GM18508 (cell line): ENCODE measurements around the gene FABP1.

ENCODE experiments used
- ATAC-seq: cut with Tn5 transposase; IDR thresholded peaks from one replicate; pipeline ENCODE4 v1.9.1; 2021; ENCODE audit warnings: moderate number of reproducible peaks; ENCODE audit not compliant: insufficient read depth, unreplicated experiment

Gene FABP1

GRCh38 chr2:88139203-88139702 is 11.4 kb upstream of the FABP1 start:
- no peak for ATAC-seq

- ATAC-seq: no peak
Measured at GRCh38 chr2:88137833-88138232, 10.0 kb upstream of the FABP1 start.

GRCh38 chr2:88136817-88137216 is 9.0 kb upstream of the FABP1 start:
- no peak for ATAC-seq

GRCh38 chr2:88133875-88134274 is 6.0 kb upstream of the FABP1 start:
- ATAC-seq: no peak

GRCh38 chr2:88131999-88132368 is 4.1 kb upstream of the FABP1 start:
- ATAC-seq: no peak

- ATAC-seq: no peak
Measured at GRCh38 chr2:88131201-88131998, 3.5 kb upstream of the FABP1 start.

- ATAC-seq: no peak
Measured at GRCh38 chr2:88129313-88129959, 1.6 kb upstream of the FABP1 start.

GRCh38 chr2:88128654-88129312 is 921 bp upstream of the FABP1 start:
- ATAC-seq: no peak

- no peak for ATAC-seq
Measured at GRCh38 chr2:88127638-88127887, 299 bp downstream of the FABP1 start.

GRCh38 chr2:88126772-88127637 is 857 bp downstream of the FABP1 start:
- ATAC-seq: no peak

GRCh38 chr2:88125924-88126771 is 1.7 kb downstream of the FABP1 start:
- no peak for ATAC-seq

- no peak for ATAC-seq
Measured at GRCh38 chr2:88125344-88125923, 2.4 kb downstream of the FABP1 start.

GRCh38 chr2:88123975-88124917 is 3.6 kb downstream of the FABP1 start:
- no peak for ATAC-seq

GRCh38 chr2:88123164-88123974 is 4.5 kb downstream of the FABP1 start:
- ATAC-seq: no peak

GRCh38 chr2:88122141-88122884 is 5.5 kb downstream of the FABP1 start:
- no peak for ATAC-seq

- ATAC-seq: no peak
Measured at GRCh38 chr2:88121678-88122077, 6.2 kb downstream of the FABP1 start.

GRCh38 chr2:88117973-88118372 is 9.9 kb downstream of the FABP1 start:
- no peak for ATAC-seq
